HG02938 (cell line): ENCODE measurements around the gene GPX2.

Source experiments
- ATAC-seq: cut with Tn5 transposase; IDR thresholded peaks from one replicate; pipeline ENCODE4 v1.9.1; 2021; ENCODE audit warnings: mild to moderate bottlenecking, moderate library complexity; ENCODE audit not compliant: unreplicated experiment

Gene GPX2

DNA sequence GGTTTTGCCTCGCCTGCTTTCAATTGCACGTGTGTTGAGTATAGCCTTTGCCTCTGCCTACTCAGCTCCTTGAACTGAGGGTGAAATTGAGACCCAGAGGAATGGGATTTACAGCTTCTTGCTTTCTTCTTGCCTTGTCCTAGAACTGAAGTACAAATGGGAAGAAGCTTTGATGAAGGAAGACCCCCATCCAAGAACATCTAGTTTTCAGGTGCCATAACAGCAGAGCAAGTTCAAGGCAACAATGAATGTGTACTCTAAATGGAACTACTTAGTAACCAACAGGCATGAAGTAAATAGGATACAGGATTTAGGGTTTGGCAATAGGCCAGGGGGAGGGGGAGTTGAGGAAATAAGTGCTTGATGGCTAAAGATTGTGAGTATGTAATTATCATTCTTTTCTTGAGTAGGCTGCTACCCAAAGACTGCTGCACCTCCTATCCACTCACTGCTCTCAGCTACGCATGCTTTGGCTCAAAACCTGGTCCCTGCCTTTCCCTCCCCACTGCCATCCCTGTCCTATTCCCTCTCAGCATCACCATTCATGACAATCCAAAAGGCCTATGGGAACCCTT lies 2.1 kb downstream of the GPX2 start:
- no peak for ATAC-seq

DNA sequence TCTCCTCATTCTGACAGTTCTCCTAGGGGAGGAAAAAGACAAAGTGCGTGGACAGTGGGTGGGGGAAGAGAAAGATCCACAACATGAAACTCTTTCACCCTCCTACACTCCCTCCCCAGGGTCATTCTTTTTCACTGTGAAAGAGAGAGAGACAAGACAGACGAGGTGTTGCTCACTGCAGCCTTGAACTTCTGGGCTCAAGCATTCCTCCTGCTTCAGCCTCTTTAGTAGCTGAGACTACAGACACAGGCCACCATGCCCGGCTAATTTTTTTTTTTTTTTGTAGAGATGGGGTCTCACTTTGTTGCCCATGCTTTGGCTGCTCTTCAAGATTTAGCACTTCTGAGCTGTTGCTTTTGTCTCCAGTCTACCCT lies 2.7 kb downstream of the GPX2 start:
- ATAC-seq, result no peak

DNA sequence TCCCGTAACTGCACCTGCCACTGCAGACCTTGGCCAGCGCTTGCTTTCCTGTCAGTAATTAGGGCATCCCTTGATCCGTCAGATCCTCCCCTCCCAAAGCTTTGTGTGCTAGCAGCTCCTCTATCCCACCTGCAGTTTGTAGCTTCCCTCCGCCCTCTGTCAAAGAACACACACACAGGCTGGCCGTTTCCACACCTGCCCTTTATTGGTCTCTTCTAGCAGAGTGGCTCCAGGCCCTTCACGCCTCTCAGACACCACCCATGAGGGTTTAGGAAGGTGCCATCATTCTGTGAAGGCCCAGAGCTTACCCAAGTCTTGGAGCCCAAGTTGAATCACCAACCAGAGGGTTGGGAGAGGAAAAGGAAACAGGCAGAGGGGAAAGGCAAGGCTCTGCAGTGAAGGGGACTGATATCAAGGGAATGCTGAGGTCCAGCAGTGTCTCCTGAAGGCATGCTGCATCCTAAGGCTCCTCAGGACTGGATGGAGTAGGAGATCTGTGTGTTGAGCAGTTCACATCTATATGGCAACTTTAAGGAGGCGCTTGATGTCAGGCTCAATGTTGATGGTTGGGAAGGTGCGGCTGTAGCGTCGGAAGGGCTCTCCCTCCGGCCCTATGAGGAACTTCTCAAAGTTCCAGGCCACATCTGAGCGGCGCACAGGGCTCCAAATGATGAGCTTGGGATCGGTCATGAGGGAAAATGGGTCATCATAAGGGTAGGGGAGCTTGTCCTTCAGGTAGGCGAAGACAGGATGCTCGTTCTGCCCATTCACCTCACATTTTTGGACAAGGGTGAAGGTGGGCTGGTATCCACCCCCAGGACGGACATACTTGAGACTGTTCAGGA lies 3.4 kb downstream of the GPX2 start:
- ATAC-seq, result no peak

DNA sequence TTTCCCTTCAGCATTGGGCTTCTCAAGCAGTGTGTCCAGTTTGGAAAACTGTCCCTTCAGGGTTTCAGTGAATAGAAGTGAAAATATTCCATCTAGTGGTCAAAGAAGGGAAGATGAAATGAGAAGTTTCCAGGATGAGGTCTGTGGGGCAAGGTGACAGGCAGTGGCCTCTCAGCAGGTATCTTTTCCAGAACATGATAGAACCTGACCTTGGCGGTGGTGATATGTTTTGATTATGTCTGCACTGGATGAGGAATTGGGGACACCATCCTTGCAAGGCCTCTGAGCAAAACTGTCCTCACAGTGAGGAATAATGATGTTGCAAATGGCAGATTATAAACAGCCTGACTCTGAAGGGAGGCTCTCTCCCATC lies 4.7 kb downstream of the GPX2 start:
- no peak for ATAC-seq

DNA sequence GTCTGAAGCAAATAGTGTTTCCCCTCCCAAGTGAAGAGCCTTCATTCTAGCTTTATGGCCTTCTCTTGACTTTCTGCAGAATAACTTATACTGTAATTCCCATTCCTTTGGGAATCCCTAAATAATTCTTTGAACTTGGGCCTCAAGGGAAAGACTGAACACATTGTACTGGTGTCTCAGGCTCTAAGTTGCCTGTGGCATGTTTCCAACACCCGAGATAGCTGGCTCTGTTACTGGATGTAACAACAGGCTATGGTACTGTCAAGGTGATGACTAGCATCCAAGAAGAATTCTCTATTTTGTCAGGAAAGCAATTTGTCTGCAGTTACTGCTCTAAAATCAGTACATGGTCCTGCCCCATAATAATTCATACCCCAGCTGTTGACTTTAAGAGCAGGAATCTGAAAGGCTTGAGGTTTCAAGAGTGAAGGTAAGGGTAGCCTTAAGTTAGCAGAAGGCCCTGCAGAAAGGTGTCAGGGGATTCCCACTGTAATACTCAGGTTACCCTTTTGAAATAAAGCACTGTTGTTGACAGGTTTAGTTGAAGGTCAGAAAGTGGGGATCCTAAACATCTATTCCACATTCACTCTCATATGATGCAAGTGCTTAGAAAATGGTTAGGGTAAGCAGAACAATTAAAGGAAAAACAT lies 5.2 kb downstream of the GPX2 start:
- no peak for ATAC-seq

DNA sequence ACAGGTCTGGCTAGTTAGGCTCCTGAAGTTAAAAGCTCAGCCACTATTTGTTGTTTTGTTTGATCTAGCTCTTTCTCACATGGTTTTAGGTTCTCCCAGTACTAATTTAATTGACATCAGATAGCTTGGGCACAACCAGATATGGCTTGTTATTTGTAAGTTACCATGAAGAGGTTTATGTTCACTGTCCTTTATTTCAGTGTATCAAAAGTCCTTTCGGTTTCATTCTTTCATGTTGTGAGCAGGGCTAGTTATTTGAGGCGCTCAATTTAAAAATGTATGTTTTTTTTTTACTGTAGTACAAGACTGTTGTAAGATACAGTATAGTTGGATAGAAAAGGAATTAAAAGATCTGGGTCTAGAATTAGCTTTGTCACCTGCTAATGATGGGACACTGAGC lies 7.0 kb downstream of the GPX2 start:
- ATAC-seq, result no peak

DNA sequence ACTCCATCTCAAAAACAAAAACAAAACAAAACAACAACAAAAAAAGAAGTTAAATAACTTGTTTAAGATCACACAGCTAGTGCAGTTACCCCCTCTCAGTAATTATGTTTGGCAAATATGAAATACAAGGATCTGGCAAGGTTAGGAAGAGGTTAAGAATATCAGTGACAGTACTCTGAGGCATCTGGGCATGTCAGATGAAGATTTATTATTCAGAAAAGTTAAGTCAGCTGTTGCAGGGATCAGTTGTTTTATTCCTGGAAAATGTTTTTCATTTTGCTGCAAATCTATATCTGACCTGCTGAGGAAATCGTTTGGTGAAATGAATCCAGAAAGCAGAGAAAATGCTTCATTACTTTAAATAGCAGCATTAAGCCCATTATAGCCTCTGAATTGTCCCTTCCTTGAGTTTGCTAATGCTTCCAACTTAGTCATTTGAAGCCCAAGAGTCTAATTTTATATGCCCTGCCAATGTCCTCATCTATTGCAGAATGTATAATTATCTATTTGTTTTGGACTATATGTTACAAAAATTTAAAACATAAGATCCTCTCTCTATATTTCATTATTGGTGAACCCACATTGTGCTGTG lies 8.1 kb downstream of the GPX2 start:
- ATAC-seq, result no peak

DNA sequence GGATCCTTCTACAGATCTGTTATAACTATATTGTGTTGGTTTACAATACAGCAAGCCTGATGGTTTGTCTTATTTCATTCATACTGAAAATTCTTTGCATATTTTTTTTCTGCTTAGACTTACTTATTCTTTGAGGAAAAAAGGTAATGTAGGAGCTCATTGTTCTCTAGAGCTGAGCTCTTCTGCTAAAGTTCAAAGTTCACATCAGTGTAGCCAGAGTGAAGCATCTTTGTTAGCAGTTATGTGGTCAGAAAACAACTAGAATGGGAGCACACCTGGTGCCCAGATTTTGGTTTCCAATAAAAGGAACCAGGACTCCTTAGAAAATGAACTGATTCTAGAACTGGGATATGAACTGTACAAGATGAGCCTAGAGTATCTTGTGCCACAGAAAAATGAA lies 10.3 kb downstream of the GPX2 start:
- no peak for ATAC-seq

DNA sequence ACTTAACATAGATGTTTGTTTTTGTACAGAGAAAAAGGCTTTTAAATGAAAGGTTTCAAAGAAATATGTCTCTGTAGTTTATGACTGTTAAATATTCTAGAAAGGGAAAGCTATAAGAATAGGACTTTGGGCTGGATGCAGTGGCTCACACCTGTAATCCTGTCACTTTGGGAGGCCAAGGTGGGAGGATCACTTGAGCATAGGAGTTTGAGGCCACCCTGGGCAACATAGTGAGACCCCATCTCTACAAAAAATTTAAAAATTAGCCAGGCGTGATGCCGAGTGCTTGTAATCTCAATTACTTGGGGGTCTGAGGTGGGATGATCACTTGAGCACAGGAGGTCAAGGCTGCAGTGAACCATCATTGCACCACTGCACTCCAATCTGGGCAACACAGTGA lies 11.4 kb downstream of the GPX2 start:
- ATAC-seq, result no peak

DNA sequence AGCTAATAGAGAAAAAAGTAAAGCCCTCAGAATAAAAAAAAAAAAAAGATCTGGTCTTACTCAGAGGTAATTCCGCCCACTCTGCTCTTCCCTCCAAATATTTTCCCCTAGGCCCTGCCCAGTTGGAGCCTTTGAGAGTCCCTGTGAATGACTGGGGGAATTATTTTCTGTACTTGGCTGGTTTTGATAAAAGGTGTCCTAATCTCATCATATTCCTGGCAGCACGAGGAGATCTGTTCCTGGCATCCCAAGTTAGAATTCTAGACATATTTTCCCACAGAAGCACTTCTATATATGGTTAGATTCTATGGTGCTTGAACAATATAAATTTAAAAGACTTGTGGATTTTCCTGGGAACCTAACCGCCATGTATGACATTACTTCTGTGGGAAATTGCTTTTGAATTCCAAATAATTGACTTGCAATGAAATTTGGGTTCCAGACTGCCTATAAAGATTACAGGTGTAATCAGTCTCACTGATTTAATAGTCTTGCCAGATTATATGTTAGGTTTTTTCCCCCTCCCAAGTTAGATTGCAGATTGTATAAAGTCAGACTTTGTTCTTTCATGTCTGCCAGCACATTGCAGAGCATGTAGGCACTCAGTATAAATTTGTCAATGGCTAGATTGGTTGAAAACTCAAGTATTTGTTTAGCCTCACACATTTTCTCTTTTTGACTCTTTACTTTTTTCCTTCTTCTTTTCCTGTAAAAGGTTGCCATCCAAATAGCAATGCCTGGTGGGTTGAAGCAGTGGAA lies 12.3 kb downstream of the GPX2 start:
- ATAC-seq, result no peak

DNA sequence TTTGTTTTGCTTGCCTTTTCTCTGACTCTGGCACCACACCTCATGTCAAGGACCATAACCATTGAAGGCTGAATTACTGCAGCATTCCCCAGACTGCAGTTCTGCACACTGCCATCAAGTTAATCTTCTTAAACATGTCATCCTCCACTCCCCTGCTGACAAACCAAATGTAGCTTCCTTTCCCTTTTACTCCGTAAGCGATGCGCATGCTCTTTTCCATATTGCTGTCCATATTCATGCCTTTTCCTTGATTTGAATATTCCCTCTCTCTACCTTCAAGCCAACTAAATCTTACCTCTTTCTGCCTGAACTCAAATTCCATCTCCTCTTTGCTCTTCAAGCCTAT lies 13.6 kb downstream of the GPX2 start:
- ATAC-seq, result no peak

DNA sequence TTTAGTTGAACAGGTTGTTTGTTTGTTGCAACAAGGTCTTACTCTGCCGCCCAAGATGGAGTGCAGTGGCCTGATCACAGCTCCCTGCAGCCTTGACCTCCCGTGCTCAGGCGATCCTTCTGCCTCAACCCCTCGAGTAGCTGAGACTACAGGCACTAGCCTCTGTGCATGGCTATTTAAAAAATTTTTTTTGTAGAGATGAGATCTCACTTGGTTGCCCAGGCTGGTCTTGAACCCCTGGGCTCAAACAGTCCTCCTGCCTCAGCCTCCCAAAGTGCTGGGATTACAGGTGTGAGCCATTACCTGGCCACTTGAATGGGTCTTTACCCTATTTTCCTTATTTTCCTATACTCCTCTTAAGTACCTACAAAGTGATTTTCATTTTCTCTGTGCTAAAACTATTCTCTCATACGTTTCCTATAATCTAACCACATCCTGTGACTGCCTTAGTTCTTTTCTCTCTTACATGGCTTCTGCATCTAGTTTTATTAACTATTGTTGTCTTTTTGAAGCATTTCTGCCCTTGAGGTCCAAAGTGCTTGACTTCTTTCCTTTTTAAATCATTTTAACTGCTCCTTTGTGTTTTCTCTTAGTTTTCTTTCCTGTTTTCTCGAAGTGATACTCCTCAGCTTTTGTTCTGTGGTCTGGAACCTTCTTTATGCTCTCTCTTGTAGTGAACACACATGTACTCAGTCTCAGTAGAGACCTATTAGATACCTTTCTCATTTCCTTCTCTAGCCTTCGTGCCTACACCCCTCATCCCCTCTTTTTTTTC lies 14.1 kb downstream of the GPX2 start:
- peak; percentile 81 for ATAC-seq

DNA sequence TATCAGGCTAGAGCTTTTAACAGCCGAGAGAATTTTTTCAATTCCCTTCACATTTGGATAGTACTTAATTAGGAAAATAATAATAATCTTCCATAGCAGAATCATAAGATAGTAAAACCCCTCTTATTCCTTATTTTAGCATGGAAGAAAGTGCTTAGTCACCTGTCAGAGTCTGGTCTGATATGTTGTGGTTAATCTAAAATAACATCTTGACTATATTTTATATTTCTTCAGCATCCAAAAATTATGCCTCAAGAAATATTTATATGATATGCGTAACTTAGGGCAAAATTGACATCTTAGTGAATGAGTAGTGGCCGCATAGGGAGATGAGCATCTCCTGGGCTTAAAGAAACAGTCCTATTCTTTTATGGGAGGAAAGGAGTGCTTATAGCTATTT lies 15.5 kb downstream of the GPX2 start:
- no peak for ATAC-seq

DNA sequence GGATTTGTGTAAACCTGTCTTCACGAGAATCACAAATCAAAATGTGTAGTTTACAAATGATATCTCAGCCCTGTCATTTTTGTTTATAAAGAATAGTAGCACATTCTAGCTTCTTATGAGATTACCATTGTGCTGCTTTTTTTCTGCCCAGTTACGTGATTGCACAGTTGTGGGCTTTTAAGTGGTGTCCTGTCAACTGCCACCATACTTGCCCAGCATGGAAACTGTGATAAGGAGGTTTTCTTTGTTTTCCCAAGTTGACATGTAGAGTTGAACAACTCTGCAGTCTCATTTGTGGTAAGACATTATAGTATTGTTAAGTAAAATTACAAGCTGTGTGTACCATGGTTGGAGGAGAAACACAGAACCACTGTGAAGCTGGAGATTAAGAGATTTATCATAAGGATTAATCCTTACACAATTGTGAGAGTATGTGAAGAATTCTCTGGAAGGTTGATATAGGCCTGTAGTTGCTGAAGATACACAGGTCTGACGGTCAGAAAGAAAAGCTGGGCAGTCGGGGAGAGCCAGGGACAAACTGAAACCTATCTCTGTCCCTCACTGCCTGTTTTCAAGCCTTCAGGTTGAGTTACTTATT lies 16.0 kb downstream of the GPX2 start:
- no peak for ATAC-seq

DNA sequence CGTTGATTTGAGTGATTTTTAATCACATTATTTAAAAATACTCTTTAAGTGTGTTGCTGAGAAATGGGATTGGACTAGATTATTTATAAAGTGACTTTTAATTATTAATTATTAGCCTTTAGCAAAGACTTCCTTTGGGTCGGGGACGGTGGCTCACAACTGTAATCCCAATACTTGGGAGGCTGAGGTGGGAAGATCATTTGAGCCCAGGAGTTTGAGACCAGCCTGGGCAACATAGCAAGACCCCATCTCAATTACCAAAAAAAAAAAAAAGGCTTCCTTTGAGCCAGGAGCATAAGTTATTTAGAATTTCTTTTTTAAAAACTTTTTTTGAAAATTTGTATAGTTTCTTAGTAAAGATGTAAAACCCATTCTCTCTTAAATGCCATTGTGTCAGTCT lies 19.5 kb downstream of the GPX2 start:
- no peak for ATAC-seq

DNA sequence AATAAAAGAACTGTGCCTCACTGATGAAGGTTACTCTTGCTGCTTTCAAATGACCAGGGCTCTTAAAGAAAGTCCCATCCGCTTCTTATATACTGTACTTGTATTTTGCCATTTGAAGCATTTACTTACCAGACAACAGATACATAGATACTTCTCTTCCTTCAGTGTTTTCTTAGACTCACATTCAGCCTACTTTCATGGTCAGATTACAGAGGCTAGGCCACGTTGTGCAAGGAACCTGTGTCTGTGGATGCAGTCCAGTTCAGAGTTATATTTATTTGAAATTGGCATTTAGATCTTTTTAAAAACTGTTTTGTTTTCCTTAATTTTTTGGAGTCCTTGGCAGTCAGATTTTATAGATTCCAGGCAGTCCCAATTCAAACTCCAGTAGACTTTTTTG lies 22.1 kb downstream of the GPX2 start:
- no peak for ATAC-seq

DNA sequence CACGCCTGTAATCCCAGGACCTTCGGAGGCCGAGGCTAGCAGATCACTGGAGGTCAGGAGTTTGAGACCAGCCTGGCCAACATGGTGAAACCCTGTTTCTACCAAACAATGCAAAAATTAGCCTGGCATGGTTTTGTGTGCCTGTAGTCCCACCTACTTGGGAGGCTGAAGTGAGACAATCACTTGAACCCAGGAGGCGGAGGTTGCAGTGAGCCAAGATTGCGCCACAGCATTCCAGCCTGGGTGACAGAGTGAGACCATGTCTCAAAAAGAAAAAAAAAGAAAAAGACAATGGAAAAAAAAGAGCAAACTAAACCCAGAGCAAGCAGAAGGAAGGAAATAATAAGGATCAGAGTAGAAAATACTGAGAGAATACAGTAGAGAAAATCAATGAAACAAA lies 22.9 kb downstream of the GPX2 start:
- ATAC-seq, result no peak

DNA sequence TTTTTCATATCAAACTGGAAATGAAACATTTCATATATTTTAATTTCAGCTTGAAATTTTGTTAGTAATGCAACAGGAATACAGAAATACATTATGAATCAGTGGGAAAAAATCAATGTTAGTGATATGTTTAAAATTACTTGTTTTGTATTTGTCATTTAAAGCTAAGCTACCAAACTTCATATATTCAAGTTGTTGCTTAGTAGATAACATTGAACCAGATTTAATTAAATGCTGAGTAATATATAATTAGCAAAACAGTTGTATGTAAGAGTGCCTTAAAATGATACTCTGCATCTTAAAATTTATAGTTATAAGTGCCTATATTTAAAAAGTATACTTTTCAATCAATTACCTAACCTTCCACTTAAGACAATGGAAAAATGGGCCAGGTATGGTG lies 23.3 kb downstream of the GPX2 start:
- no peak for ATAC-seq

DNA sequence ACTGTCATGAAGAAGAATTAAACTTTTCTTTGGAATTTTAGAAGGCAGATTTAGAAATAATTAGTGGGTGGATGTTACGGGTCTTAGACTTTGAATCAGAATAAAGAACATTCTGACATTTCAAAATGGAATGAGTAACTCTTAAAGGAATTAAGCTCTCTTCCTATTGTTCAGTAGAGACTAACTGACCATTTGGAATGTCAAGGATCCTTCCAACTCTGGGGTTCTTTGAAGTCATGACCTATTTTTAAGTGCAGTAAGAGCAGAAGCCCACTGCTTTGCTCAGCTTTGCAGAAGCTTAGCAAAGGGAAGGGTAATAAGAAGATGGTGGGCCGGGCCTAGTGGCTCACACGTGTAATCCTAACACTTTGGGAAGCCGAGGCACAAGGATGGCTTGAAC lies 24.3 kb downstream of the GPX2 start:
- no peak for ATAC-seq

DNA sequence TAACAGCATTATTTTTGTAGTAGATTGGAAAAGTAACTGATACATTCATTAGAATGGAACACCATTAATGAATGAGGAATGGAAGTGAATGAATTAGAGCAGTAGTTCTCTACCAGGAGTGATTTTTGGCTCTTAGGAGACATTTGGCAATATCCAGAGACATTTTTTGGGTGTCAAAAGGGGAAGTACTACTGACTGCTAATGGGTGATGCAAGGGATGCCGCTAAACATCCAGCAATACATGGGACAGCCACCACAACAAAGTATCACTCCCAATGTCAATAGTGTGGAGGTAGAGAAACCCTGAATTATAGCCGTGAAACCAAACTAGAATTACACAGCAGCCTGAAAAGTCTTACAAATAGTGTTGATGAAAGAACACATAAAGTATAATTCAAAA lies 26.7 kb downstream of the GPX2 start:
- ATAC-seq, result no peak
